HG03442 (cell line): ENCODE measurements around the gene TMED4.
"Not testable (repeated sequence)": the region's sequence is repeated elsewhere in the genome, so short reads cannot be mapped to it uniquely, and the experiment has no call there.

Experiments used
- ATAC-seq: cut with Tn5 transposase; IDR thresholded peaks from one replicate; pipeline ENCODE4 v1.9.1; 2021; ENCODE audit warnings: mild to moderate bottlenecking, moderate library complexity; ENCODE audit not compliant: unreplicated experiment

The TMED4 gene

GRCh38 chr7:44569959-44570358, 12.1 kb downstream of the TMED4 start:
- ATAC-seq, result no peak

- ATAC-seq, result no peak
Observed at GRCh38 chr7:44568771-44569560, 13.1 kb downstream of the TMED4 start.

DNA sequence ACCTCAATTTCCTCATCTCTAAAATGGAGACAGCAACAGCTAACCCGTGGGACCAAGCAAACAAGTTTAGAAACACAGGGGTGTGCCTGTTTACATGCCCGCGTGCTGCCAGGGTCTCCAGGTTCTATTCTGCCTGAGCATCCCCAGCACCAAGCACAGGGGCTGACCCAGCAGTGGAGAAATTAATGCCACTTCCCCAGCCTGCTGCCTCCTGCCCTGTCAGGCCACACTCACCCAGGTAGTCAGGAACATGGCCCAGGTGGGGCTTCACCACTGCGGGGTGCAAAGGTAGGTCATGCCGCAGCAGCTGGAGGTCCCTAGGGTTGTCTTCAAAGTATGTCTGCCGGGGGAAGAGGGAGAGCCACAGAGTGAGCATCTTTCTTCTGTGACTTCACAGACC, 14.1 kb downstream of the TMED4 start:
- ATAC-seq, result no peak

- ATAC-seq, result no peak
Observed at GRCh38 chr7:44566680-44567079, 15.4 kb downstream of the TMED4 start.

DNA sequence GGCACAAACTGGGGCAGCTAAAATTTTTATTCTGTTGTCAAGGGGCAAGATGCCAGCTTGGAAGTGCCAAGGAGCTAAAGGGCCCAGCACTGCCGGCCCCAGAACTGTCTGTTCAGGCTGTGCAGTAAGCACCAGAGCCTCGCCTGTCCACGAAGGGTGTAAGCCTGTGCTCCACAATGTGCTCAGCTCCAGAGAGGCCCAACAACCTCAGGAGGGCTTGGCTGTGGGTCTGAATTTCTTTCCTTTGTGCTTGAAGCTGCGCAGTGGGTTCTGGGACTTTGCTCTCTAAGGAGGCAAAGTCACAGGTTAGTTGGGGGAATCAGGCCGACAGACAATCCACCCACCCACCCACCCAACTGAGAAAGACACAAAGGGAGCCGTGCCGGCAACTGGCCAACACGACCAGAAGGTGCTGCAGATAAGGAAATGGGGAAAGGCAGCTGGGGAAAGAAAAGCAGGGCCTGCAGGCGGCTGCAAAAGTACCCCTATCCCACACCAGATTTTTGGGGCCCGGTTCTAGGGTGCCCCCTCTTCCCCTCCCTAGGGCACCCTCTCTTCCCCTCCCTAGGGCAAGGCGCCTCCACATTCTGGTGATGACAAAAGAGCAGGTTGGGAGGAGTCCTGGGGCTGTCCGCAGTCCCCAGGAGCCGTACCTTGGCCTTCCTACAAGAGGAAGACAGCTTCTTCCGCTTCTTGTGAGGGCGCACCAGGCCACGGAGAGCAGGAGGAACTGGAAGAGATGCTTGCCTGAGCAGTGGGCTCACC, 16.1 kb downstream of the TMED4 start:
- no peak for ATAC-seq

DNA sequence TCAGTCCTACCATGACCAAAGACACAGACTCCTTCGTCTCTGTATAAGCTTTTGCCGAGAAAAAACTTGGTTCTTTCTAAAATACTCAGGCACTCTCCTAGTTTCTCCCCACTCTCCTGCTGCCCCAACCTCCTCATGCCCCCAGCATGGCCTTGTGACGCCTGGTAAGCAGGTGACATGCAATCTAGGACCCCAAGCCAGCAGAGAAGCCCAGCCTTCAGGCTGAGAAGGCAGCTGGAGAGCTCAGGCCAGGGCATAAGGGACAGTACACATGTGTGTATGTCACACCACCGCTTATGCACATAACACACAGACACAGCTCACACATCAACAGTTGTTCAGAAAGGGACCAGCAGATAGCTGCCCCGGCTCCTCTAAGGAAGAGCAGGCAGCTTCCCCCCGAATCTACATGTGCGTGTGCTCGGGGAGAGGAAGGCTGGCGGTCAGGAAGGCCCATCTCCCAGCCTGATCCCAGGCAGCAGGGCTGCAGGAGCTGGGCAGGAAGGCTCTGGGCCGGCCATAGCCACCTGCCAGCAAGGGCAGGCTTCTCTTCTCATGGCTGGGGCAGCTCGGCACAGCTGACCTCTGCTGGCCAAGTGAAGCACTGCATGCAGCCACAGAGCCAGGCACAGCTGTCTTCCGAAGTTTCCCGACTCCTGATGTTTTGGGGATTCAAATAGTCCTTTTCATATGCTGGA, 16.8 kb downstream of the TMED4 start:
- ATAC-seq, result peak; percentile 72

DNA sequence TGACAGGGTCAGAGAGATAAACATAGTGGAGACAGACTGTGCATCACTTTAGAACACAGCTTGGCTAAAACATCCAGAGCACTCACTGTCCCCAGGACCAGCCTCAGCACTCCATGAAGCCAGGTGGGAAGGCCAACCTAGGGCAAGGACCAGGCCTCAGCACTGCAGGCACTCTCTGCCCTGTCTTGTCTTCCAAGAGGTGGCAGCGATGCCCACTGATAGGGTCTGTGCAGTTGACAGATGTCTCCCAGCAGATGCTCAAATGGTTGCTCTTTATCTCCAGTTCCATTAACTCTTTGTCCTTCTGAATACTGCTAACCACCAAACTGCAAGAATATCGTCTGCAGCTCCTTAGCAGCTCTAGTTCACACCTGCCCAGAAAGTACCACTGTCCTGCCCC, 17.4 kb downstream of the TMED4 start:
- no peak for ATAC-seq

DNA sequence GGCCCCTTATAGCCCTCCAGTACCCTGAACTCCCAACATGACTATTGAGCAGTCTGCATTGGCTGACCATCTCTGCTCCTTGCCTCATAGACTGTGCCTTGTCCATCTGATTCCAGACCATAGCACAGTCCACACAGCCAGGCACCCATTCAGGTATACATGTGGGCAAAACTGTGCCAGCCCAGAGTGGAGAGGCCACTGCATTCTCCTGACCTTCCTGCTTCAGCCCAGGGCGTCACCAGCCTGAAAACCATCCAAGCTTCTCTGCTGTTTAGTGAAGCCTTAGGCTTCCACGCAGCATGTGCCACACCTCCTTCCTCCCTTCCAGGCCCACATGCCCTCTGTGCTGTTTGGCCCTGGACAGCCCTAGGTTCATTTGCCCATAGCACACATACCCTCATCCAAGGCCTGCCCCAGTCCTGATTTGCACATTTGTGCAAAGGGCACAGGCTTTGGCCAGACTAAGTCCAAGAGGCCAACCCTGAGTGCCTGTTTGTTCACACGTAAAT, 18.8 kb downstream of the TMED4 start:
- no peak for ATAC-seq

DNA sequence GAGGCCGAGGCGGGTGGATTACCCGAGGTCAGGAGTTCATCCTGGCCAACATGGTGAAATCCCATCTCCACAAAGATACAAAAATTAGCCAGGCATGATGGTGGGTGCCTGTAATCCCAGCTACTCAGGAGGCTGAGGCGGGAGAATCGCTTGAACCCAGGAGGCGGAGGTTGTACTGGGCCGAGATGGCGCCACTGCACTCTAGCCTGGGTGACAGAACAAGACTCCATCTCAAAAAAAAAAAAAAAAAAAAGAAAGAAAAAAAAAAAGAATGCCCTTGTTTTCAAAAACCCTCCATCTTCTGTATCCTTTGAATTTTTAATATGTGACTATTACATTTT, 19.4 kb downstream of the TMED4 start:
- ATAC-seq, result not testable (repeated sequence)

GRCh38 chr7:44561962-44562621, 19.9 kb downstream of the TMED4 start:
- no peak for ATAC-seq

DNA sequence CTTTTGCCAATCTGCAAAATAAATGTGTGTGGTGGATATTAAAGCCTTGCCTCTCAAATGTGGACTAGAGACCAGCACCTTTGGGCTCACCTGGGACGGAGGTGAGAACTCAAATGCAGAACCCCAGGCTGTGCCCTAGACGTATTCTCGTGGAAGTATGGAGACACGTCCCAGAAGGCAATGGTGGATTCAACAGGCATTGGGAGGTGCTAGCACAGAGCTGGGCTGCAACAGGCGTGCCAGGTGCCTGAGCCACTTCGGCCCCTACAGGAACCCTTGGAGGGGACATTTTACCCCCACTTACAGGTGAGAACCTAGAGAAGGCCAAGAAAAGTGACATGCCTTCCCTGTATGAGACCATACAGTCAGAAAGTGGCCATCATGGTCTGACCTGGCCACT, 20.6 kb downstream of the TMED4 start:
- ATAC-seq, result no peak

- no peak for ATAC-seq
Observed at GRCh38 chr7:44559485-44559884, 22.5 kb downstream of the TMED4 start.

DNA sequence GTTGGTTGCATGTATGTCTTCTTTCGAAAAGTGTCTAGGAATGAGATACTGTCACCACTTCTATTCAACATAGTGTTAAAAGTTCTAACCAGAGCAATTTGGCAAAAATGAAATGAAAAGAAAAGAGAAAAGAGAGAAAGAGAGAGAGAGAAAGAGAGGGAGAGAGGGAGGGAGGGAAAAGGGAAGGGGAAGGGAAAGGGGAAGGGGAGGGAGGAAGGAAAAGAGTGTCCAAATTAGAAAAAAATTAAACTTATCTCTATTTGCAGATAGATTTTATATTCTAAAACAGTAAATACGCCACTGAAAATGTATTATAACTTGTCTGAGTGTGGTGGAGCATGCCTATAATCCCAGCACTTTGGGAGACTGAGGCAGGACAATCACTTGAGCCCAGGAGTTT, 24.5 kb downstream of the TMED4 start:
- no peak for ATAC-seq

GRCh38 chr7:44555350-44555749, 26.7 kb downstream of the TMED4 start:
- no peak for ATAC-seq

DNA sequence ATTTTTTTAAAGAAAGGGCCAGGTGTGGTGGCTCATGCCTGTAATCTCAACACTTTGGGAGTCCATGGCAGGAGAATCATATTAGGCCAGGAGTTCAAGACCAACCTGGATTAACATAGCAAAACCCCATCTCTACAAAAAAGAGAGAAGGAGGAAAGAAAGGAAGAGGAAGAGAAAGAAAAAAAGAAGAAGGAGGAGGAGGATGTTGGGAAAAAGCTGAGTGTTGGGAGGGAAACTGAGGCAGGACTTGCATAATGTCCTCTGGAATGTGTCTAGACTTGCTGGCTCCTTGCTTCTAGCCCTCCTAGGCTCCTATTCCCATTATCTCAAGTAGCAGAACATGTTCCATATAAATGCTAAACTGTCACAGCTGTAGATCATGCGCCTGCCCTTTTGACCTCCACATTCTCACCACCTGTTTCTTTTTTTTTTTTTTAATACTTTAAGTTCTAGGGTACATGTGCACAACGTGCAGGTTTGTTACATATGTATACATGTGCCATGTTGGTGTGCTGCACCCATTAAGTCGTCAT, 29.5 kb downstream of the TMED4 start:
- not testable (repeated sequence) for ATAC-seq

DNA sequence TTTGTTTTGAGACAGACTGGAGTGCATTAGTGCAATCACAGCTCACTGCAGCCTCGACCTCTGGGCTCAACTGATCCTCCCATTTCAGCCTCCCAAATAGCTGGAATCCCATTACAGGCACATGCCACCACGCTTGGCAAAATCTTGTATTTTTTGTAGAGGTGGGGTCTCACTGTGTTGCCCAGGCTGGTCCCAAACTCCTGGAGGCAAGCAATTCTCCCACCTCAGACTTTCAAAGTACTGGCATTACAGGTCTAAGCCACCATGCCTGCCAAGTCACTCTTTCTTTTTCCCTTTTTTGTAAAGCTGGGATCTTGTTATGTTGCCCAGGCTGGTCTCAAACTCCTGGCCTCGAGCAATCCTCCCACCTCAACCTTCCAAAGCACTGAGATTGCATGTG, 32.6 kb downstream of the TMED4 start:
- no peak for ATAC-seq

GRCh38 chr7:44548893-44549292, 33.1 kb downstream of the TMED4 start:
- no peak for ATAC-seq

DNA sequence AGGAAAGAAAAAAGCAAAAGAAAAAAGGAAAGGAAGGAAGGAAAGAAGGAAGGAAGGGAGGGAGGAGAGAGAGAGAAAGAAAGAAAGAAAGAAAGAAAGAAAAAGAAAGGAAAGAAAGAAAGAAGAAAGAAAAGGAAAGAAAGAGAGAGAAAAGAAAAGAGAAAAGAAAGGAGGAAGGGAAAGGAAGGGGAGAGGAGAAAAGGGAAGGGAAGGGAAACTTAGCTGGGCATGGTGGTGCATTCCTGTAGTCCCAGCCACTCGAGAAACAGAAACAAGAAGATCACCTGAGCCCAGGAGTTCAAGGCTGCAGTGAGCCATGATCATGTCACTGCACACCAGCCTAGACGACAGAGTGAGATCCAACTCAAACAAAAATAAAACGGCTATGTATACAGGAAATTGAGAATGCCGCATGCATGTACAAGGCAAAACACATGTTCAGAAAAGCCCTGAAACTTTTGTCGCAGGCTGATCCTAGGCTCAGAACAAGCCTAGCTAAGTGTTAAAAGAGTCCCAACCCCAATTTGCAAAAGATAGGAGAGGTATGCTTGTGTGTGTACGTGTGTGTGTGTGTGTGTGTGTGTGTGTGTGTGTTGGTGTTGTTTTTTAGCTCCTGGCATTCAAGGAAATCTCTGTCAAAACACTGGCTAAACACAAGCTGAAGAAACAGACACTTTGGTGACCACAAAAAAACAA, 34.3 kb downstream of the TMED4 start:
- ATAC-seq, result no peak

DNA sequence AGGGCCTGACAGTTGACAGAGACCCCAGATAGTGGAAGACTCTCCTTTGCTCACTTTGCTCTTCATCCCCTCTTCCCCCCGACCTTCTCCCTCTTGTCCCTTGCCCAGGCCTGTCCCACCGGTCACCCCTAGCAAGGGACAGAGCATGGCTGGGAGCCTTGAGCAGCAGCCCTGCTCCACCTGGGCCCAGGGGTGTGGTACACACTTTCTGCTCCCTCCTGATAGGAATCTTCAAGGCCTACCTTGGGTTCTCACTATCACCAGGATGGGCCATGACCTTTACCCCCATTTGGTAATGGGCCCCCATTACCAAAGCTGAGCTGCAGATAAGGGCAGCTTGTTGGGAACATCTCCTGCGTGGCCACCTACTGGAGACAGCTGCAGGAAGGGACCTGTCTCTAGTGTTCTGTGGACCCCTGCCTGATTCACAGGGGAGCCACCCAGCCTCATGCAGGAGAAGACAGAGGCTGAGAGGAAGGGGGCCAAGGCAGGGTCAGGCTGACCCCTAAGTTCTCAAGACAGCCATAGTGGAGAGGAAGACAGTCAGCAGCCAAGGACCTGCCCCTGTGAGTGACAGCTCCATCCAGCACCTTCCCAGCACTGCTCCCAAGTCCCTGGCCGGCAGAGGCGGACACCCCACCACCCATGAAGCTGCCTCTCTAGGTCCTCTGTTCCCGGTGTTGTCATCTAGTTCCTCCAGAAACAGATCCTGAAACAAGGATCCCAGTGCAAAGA, 40.0 kb downstream of the TMED4 start:
- ATAC-seq, result no peak
